NB4 (cell line): Measurements from ENCODE around the gene ABCA2.

Experiments used
- DNase-seq: peaks from one replicate; pipeline ENCODE4 v3.0.0; 2010; ENCODE audit warnings: low read depth
- H3K4me3 ChIP-seq: one replicate; pipeline ENCODE4 v1.5.1; 2011; ENCODE audit warnings: mild to moderate bottlenecking, low read depth, low read length, moderate library complexity
- MYC ChIP-seq: IDR thresholded peaks from 2 replicates; pipeline ENCODE4 v1.6.1; 2011; ENCODE audit warnings: low read depth, low read length
- POLR2A ChIP-seq: IDR thresholded peaks from 2 replicates; pipeline ENCODE4 v1.6.1; 2011; ENCODE audit warnings: mild to moderate bottlenecking; ENCODE audit not compliant: insufficient read length; ENCODE audit errors: extremely low read depth
- TF ChIP-seq, protein P1 (sequence below): IDR thresholded peaks from 2 replicates; pipeline ENCODE4 v1.6.1; 2011; ENCODE audit warnings: low read depth, low read length
- TF ChIP-seq, protein P2 (sequence below): IDR thresholded peaks from one replicate; pipeline ENCODE4 v1.5.1; 2012; ENCODE audit warnings: low read depth, low read length

ABCA2 gene

DNA sequence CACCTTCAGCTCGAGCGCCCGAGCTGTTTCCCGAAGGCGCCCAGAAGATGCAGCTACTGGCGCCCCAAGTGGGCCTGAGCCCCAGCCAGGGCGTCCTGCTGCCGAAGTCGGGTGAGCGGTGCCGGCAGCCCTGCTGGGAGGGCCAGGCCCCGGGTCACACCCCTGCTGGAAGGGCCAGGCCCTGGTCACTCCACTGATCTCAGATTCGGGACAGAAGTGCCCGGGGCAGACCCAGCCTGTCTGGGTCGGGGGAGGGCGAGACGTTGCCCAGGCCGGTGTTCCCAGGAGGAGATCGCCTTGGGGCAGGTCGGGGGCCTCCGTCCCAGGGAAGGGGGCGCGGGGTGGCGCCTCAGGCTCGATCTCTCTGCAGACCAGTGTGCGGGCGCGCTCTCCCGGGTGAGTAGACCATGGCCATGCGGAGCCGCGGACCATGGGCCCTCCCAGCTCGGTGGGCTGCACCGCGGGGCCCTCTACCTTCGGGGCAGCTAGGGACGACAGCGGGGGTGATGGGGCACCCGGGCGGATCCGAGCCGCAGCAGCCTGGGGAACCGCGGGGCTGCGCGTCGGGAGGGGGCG is 42.9 kb downstream of the ABCA2 start:
- no peak for DNase-seq
- no peak overlapping the region for H3K4me3 ChIP-seq
- no peak for TF ChIP-seq POLR2A
- TF ChIP-seq, protein P1, sequence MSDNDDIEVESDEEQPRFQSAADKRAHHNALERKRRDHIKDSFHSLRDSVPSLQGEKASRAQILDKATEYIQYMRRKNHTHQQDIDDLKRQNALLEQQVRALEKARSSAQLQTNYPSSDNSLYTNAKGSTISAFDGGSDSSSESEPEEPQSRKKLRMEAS = no peak
- TF ChIP-seq, protein P2, sequence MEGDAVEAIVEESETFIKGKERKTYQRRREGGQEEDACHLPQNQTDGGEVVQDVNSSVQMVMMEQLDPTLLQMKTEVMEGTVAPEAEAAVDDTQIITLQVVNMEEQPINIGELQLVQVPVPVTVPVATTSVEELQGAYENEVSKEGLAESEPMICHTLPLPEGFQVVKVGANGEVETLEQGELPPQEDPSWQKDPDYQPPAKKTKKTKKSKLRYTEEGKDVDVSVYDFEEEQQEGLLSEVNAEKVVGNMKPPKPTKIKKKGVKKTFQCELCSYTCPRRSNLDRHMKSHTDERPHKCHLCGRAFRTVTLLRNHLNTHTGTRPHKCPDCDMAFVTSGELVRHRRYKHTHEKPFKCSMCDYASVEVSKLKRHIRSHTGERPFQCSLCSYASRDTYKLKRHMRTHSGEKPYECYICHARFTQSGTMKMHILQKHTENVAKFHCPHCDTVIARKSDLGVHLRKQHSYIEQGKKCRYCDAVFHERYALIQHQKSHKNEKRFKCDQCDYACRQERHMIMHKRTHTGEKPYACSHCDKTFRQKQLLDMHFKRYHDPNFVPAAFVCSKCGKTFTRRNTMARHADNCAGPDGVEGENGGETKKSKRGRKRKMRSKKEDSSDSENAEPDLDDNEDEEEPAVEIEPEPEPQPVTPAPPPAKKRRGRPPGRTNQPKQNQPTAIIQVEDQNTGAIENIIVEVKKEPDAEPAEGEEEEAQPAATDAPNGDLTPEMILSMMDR = no peak

DNA sequence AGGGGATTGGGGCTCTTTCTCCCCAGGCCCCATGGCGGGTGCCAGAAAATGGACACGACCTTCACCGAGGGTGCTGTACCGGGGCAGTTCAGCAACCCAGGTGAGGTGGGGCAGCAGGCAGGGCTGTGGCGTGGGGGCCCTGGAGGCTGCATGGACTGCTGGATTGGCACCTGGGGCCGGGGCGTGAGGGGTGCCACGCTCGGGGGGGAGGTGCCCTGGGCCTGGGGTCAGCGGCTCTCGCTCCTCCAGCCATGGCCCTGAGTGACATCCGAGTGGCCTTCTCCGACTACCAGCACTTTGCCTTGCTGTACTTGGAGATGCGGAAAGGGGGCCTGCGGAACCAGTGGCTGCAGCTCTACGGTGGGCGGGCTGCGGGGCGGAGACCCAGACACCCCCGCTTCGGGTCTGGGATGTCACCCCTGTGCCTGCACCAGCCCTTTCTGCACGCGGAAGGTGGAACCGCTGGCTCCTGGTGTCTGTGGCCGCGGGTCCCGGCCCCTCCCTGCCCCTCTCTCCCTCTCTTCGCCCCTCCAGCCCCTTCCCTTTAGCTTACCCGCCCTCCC is 43.5 kb downstream of the ABCA2 start:
- H3K4me3 ChIP-seq = no peak overlapping the region
- TF ChIP-seq, protein P1 = no peak
- TF ChIP-seq POLR2A (no peak), MYC (no peak)
- TF ChIP-seq, protein P2 = no peak
- DNase-seq = no peak

DNA sequence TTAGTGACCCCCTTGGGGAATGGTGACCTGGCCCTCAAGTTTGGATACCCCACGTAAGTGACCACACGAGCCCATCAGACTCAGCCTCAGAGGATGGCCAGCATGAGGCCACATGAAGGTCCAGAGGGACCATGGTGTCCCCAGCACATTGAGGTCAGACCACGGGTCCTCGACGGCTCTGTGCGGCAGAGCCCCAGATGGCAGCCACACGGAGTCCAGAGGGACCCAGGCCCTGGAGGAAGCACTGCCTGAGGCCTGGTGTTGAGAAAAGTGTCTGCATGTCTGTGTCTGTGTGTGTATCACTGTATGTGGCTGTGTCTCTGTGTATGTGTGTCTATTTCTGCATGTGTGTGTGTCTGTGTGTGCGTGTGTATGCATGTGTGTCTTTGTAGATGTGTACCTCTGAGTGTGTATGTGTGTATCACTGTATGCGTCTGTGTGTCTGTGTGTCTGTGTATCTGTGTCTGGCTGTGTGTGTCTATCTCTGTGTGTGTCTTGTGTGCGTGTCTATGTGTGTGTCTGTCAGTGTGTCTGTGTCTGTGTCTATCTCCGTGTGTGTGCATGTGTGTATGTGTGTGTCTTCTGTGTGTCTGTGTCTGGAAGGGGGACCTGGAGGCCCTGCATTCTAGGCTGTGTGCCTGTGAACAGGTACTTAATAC is 44.3 kb downstream of the ABCA2 start:
- TF ChIP-seq MYC (no peak), POLR2A (no peak)
- TF ChIP-seq, protein P2 = no peak
- TF ChIP-seq, protein P1 = no peak
- no peak overlapping the region for H3K4me3 ChIP-seq
- DNase-seq = no peak

DNA sequence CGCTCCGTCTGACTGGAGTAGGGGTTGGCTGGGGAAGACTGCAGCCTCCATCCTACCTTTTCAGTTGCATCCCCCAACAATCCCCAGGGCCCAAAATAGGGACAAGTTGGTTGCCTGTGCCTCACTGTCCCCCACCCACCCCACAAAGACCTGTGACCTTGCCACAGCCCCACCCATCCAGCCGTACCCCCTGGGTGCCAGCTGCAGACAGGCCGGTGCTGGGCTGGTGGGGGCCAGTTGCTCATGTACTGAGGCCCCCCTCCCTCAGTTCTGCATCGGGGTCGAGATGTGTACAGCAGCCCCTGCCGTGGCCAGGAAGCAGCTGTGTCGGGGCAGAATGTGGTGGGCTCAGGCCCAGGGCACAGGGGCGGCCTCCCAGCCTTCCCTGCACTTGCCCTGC is 44.9 kb downstream of the ABCA2 start:
- TF ChIP-seq MYC = no peak
- no peak for TF ChIP-seq POLR2A
- TF ChIP-seq, protein P2 = no peak
- TF ChIP-seq, protein P1 = no peak
- H3K4me3 ChIP-seq = no peak overlapping the region
- no peak for DNase-seq

DNA sequence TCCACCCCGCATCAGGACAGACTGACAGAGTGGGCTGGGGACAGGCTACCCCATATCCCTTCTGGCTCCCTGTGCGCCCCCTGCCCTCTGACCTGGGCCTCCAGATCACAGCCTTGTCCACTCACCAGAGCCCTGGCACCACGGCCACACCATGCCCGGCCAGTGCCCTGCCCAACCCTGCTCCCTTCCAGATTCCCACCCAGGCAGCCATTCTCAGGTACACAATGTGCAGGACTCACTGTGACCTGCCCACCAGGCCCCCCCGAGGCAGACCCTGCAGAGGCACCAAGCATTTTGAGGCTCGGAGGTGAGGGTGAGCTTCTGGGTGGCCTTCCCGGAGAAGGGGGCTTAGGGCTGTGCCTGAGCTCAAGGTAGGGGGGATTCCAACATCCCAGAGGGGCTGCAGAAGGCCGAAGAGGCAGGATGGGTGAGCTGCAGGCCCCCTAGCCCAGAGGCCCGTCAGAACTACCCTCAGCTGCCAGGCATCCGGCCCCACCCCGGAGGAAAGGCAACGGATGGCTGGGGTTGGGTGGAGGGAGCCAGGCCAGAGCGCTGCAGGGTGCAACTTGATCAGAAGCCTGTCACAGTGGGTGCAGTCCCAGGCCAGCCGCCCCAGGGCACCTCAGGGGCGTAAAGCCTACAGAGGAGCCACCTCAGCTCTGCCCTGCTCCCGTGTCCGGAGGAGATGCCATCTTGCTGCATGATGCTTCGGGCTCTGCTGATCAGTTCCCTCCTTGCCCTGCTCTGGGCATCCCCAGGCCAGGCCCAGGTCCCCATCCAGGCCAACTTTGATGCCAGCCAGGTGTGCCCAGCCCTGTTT is 45.6 kb downstream of the ABCA2 start, which contains the start of gene LCNL1:
Gene LCNL1, plus strand, starts transcription at position 762 of the 820 bp plus-strand sequence. CDS start 594 bp downstream, outside the sequence.
- no peak within 1 kb of the TSS for H3K4me3 ChIP-seq
- TF ChIP-seq, protein P1 = no peak
- TF ChIP-seq, protein P2 = no peak
- no peak for TF ChIP-seq MYC
- no peak for TF ChIP-seq POLR2A
- DNase-seq = no peak
